HG02981 (cell line): ENCODE results near the gene DSG3.
"Not testable (repeated sequence)": the region's sequence is repeated elsewhere in the genome, so short reads cannot be mapped to it uniquely, and the experiment has no call there.

Source experiments
- ATAC-seq: cut with Tn5 transposase; IDR thresholded peaks from one replicate; pipeline ENCODE4 v1.9.1; 2021; ENCODE audit warnings: mild to moderate bottlenecking, moderate library complexity; ENCODE audit not compliant: unreplicated experiment

Gene DSG3

GRCh38 chr18:31491586-31491985 is 44.0 kb downstream of the DSG3 start:
- no peak for ATAC-seq

GRCh38 chr18:31492671-31493070 is 45.1 kb downstream of the DSG3 start:
- ATAC-seq = no peak

GRCh38 chr18:31493171-31493570 is 45.6 kb downstream of the DSG3 start:
- no peak for ATAC-seq

- no peak for ATAC-seq
Measured at GRCh38 chr18:31493941-31494340, 46.4 kb downstream of the DSG3 start.

GRCh38 chr18:31494705-31495244 is 47.2 kb downstream of the DSG3 start:
- not testable (repeated sequence) for ATAC-seq

GRCh38 chr18:31497404-31497835 is 49.9 kb downstream of the DSG3 start:
- ATAC-seq = no peak

GRCh38 chr18:31497836-31498573 is 50.5 kb downstream of the DSG3 start, which contains the start of gene DSG2:
Gene DSG2 (plus strand): TSS chr18:31498177. CDS start chr18:31498252, 75 bp downstream.
- peak; percentile 46 for ATAC-seq

GRCh38 chr18:31498574-31499524 is 51.3 kb downstream of the DSG3 start:
- no peak for ATAC-seq

GRCh38 chr18:31500051-31500688 is 52.6 kb downstream of the DSG3 start:
- peak; percentile 92 for ATAC-seq

GRCh38 chr18:31503011-31503410 is 55.5 kb downstream of the DSG3 start:
- no peak for ATAC-seq

GRCh38 chr18:31504455-31505147 is 57.1 kb downstream of the DSG3 start:
- ATAC-seq = no peak

- no peak for ATAC-seq
Measured at GRCh38 chr18:31505156-31505555, 57.6 kb downstream of the DSG3 start.

- no peak for ATAC-seq
Measured at GRCh38 chr18:31506024-31506742, 58.6 kb downstream of the DSG3 start.

- not testable (repeated sequence) for ATAC-seq
Measured at GRCh38 chr18:31507124-31507523, 59.6 kb downstream of the DSG3 start.

- no peak for ATAC-seq
Measured at GRCh38 chr18:31508781-31509180, 61.2 kb downstream of the DSG3 start.

GRCh38 chr18:31509571-31509970 is 62.0 kb downstream of the DSG3 start:
- no peak for ATAC-seq

- no peak for ATAC-seq
Measured at GRCh38 chr18:31510319-31510718, 62.8 kb downstream of the DSG3 start.

GRCh38 chr18:31511098-31511497 is 63.6 kb downstream of the DSG3 start:
- ATAC-seq = no peak

- ATAC-seq = no peak
Measured at GRCh38 chr18:31512203-31512764, 64.7 kb downstream of the DSG3 start.
